Measurements from ENCODE around the gene PBRM1.

Gene PBRM1

GRCh38 chr3:52502808-52503350 lies 182.8 kb downstream of the PBRM1 start:
- Histone ChIP-seq H3K27me3 (replicated peaks; ENCODE audit: insufficient read depth, low read length) (peaks cover 44% of the 10 kb centered on the region), H3K9me2 (replicated peaks; ENCODE audit: insufficient read depth, low read length) (no peaks in the 10 kb centered on the region), H4K20me1 (ENCODE audit: insufficient read depth, low read length) (no peaks in the 10 kb centered on the region), H3K9ac (ENCODE audit: low read length) (no peak overlapping the region), H3K4me2 (ENCODE audit: low read depth, low read length) (no peak overlapping the region), H3K79me2 (ENCODE audit: low read length) (no peaks in the 10 kb centered on the region), H3K27ac (ENCODE audit: low read length) (no peak overlapping the region), H3K4me3 (ENCODE audit: low read length) (no peak overlapping the region), H3K4me1 (ENCODE audit: low read length) (no peaks in the 10 kb centered on the region), H3F3A (ENCODE audit: insufficient read depth, low read length) (no peaks in the 10 kb centered on the region), H2AFZ (ENCODE audit: low read length) (no peak overlapping the region), H3K9me3 (replicated peaks; ENCODE audit: insufficient read depth, low read length) (no peaks in the 10 kb centered on the region), H3K36me3 (replicated peaks; ENCODE audit: insufficient read depth, low read length) (no peaks in the 10 kb centered on the region)
- DNase-seq = no peak
- TF ChIP-seq CTCF (IDR thresholded peaks at IDR 0.05; ENCODE audit: low read length) (no peak), EZH2phosphoT487 (IDR thresholded peaks at IDR 0.05; ENCODE audit: low read length) (no peak)

GRCh38 chr3:52502001-52502400 lies 183.7 kb downstream of the PBRM1 start:
- no peak overlapping the region for H2AFZ ChIP-seq (ENCODE audit: low read length)
- no peaks in the 10 kb centered on the region for H3K9me2 ChIP-seq (replicated peaks; ENCODE audit: insufficient read depth, low read length)
- H3K4me1 ChIP-seq (ENCODE audit: low read length) = no peaks in the 10 kb centered on the region
- peaks cover 44% of the 10 kb centered on the region for H3K27me3 ChIP-seq (replicated peaks; ENCODE audit: insufficient read depth, low read length)
- H3K9me3 ChIP-seq (replicated peaks; ENCODE audit: insufficient read depth, low read length) = no peaks in the 10 kb centered on the region
- H3F3A ChIP-seq (ENCODE audit: insufficient read depth, low read length) = no peaks in the 10 kb centered on the region
- H4K20me1 ChIP-seq (ENCODE audit: insufficient read depth, low read length) = no peaks in the 10 kb centered on the region
- H3K27ac ChIP-seq (ENCODE audit: low read length) = no peak overlapping the region
- H3K4me3 ChIP-seq (ENCODE audit: low read length) = no peak overlapping the region
- H3K9ac ChIP-seq (ENCODE audit: low read length) = no peak overlapping the region
- TF ChIP-seq CTCF (IDR thresholded peaks at IDR 0.05; ENCODE audit: low read length) (no peak), EZH2phosphoT487 (IDR thresholded peaks at IDR 0.05; ENCODE audit: low read length) (no peak), EZH2 (optimal IDR thresholded peaks at IDR 0.05; ENCODE audit: low read depth, low read length) (no peak)
- DNase-seq = no peak
- no peaks in the 10 kb centered on the region for H3K79me2 ChIP-seq (ENCODE audit: low read length)
- H3K4me2 ChIP-seq (ENCODE audit: low read depth, low read length) = no peak overlapping the region
- no peaks in the 10 kb centered on the region for H3K36me3 ChIP-seq (replicated peaks; ENCODE audit: insufficient read depth, low read length)

- no peak overlapping the region for H3K4me3 ChIP-seq (ENCODE audit: low read length)
- H3K9me3 ChIP-seq (replicated peaks; ENCODE audit: insufficient read depth, low read length) = no peaks in the 10 kb centered on the region
- no peak overlapping the region for H2AFZ ChIP-seq (ENCODE audit: low read length)
- H3K79me2 ChIP-seq (ENCODE audit: low read length) = no peaks in the 10 kb centered on the region
- no peak for TF ChIP-seq EZH2 (optimal IDR thresholded peaks at IDR 0.05; ENCODE audit: low read depth, low read length)
- no peak for TF ChIP-seq EZH2phosphoT487 (IDR thresholded peaks at IDR 0.05; ENCODE audit: low read length)
- TF ChIP-seq CTCF (IDR thresholded peaks at IDR 0.05; ENCODE audit: low read length) = no peak
- H3F3A ChIP-seq (ENCODE audit: insufficient read depth, low read length) = no peaks in the 10 kb centered on the region
- H3K27ac ChIP-seq (ENCODE audit: low read length) = no peak overlapping the region
- peaks cover 36% of the 10 kb centered on the region for H3K27me3 ChIP-seq (replicated peaks; ENCODE audit: insufficient read depth, low read length)
- H4K20me1 ChIP-seq (ENCODE audit: insufficient read depth, low read length) = no peaks in the 10 kb centered on the region
- no peak overlapping the region for H3K9ac ChIP-seq (ENCODE audit: low read length)
- DNase-seq = no peak
- H3K4me1 ChIP-seq (ENCODE audit: low read length) = no peaks in the 10 kb centered on the region
- H3K36me3 ChIP-seq (replicated peaks; ENCODE audit: insufficient read depth, low read length) = no peaks in the 10 kb centered on the region
- H3K4me2 ChIP-seq (ENCODE audit: low read depth, low read length) = no peak overlapping the region
- H3K9me2 ChIP-seq (replicated peaks; ENCODE audit: insufficient read depth, low read length) = no peaks in the 10 kb centered on the region
These were observed 184.7 kb downstream of the PBRM1 start for GRCh38 chr3:52501046-52501445.
